PC-3 (cell line): ENCODE measurements around the gene TBX15. TPM values are rescaled to one million over a fixed set of nuclear protein-coding genes. Genes with fewer than 3 reads are reported as not detected.

Experiments used
- ATAC-seq: fragments of 200-7000 bp; cut with Tn5 transposase; 2 replicates; pipeline ENCODE4 v1.9.1; 2020; ENCODE audit warnings: mild to moderate bottlenecking, moderate library complexity
- BruUV-seq: library from RNA; stranded (reverse); fragments of 400-500 nt; replicated peaks from 2 replicates; lab custom pipeline; 2021; lab: Mats Ljungman, UMichigan
- CTCF ChIA-PET: fragments of 300-600 bp; sonication (Branson Sonifier 250); formaldehyde crosslinking; loops from one replicate; lab custom pipeline; 2022; ENCODE audit warnings: antibody characterized with exemption; lab: Charles Lee
- POLR2A ChIA-PET: fragments of 300-600 bp; sonication (Branson Sonifier 250); formaldehyde crosslinking; loops from one replicate; lab custom pipeline; 2022; ENCODE audit warnings: antibody characterized with exemption; ENCODE audit not compliant: unreplicated experiment; lab: Charles Lee
- DNase-seq: peaks from one replicate; pipeline ENCODE4 v3.0.0-alpha.2; 2015
- H2AFZ ChIP-seq: fragments of 300-600 bp; sonication (generic); 2 replicates; pipeline ENCODE4 v1.6.0; 2016; ENCODE audit warnings: antibody characterized with exemption, low read length
- H3F3A ChIP-seq: fragments of 300-600 bp; sonication (generic); one replicate; pipeline ENCODE4 v1.6.0; 2017; ENCODE audit warnings: antibody characterized with exemption, low read length, control low read depth, mild to moderate bottlenecking; ENCODE audit not compliant: unreplicated experiment
- H3K27ac ChIP-seq: fragments of 300-600 bp; sonication (generic); 2 replicates; pipeline ENCODE4 v1.5.1; 2016; ENCODE audit warnings: mild to moderate bottlenecking, low read length
- H3K27me3 ChIP-seq: fragments of 300-600 bp; sonication (generic); 2 replicates; pipeline ENCODE4 v1.6.1; 2016; ENCODE audit warnings: low read length, mixed read lengths
- H3K36me3 ChIP-seq: fragments of 300-600 bp; sonication (generic); 2 replicates; pipeline ENCODE4 v1.6.1; 2016; ENCODE audit warnings: low read depth, mixed run types, low read length, mixed read lengths
- H3K4me1 ChIP-seq: fragments of 300-600 bp; sonication (generic); 2 replicates; pipeline ENCODE4 v1.5.1; 2016; ENCODE audit warnings: low read length; ENCODE audit not compliant: insufficient read depth
- H3K4me2 ChIP-seq: fragments of 300-600 bp; sonication (generic); 2 replicates; pipeline ENCODE4 v1.6.0; 2016; ENCODE audit warnings: low read length
- H3K4me3 ChIP-seq: fragments of 300-600 bp; sonication (generic); 2 replicates; pipeline ENCODE4 v1.5.1; 2016; ENCODE audit warnings: mild to moderate bottlenecking, low read length, mixed read lengths
- H3K79me2 ChIP-seq: fragments of 300-600 bp; sonication (generic); 2 replicates; pipeline ENCODE4 v1.6.1; 2017; ENCODE audit warnings: low read length, mixed read lengths
- H3K9ac ChIP-seq: fragments of 300-600 bp; sonication (generic); 2 replicates; pipeline ENCODE4 v1.6.0; 2016; ENCODE audit warnings: mild to moderate bottlenecking, low read length
- H3K9me2 ChIP-seq: fragments of 300-600 bp; sonication (generic); replicated peaks from 2 replicates; pipeline ENCODE4 v1.6.1; 2016; ENCODE audit warnings: mixed run types, low read length, mixed read lengths
- H3K9me3 ChIP-seq: fragments of 300-600 bp; sonication (generic); 2 replicates; pipeline ENCODE4 v1.6.1; 2016; ENCODE audit warnings: low read length, mixed read lengths
- H4K20me1 ChIP-seq: fragments of 300-600 bp; sonication (generic); 2 replicates; pipeline ENCODE4 v1.6.1; 2016; ENCODE audit warnings: low read length, mixed read lengths
- CTCF ChIP-seq: fragments of 300-600 bp; sonication (generic); conservative IDR thresholded peaks from 2 replicates; pipeline ENCODE4 v1.5.1; 2017; ENCODE audit warnings: antibody characterized with exemption, low read depth, mild to moderate bottlenecking, low read length
- EZH2 ChIP-seq: fragments of 300-600 bp; sonication (generic); IDR thresholded peaks from one replicate; pipeline ENCODE4 v1.6.1; 2017; ENCODE audit warnings: antibody characterized with exemption, mild to moderate bottlenecking, low read length; ENCODE audit not compliant: unreplicated experiment
- EZH2phosphoT487 ChIP-seq: fragments of 300-600 bp; sonication (generic); IDR thresholded peaks from 2 replicates; pipeline ENCODE4 v1.6.1; 2018; ENCODE audit warnings: mild to moderate bottlenecking, antibody characterized with exemption, low read length, borderline replicate concordance
- intact Hi-C: fragments of 100-400 bp; cut with micrococcal nuclease; formaldehyde crosslinking; loops from 2 replicates; pipeline ENCODE4 v1.9.0; 2023
- total RNA-seq: library from RNA; depleted of rRNA; stranded (reverse); fragments of >200 nt; gene quantifications from 2 replicates; pipeline ENCODE4 v1.2.3, GENCODE V29; 2014

TBX15 gene
- total RNA-seq, 1 experiment from 2014 or later: 0.58 TPM

- H3F3A ChIP-seq: no peaks in the 10 kb centered on the region
- no TSS peak for BruUV-seq
- no peak overlapping the region for H3K4me3 ChIP-seq
- no peaks in the 10 kb centered on the region for H3K27me3 ChIP-seq
- ChIA-PET CTCF (no interaction called here), POLR2A (no interaction called here)
- DNase-seq (no peak), ATAC-seq (no peak)
- no peaks in the 10 kb centered on the region for H3K79me2 ChIP-seq
- no peaks in the 10 kb centered on the region for H4K20me1 ChIP-seq
- H2AFZ ChIP-seq: no peak overlapping the region
- TF ChIP-seq CTCF (no peak), EZH2 (no peak)
- H3K36me3 ChIP-seq: no peaks in the 10 kb centered on the region
- no peaks in the 10 kb centered on the region for H3K9me3 ChIP-seq
- no peak overlapping the region for H3K9ac ChIP-seq
- H3K4me1 ChIP-seq: no peaks in the 10 kb centered on the region
- no peak overlapping the region for H3K27ac ChIP-seq
- H3K9me2 ChIP-seq: no peaks in the 10 kb centered on the region
- H3K4me2 ChIP-seq: no peak overlapping the region
- intact Hi-C loops: no loop called here
Measured at GRCh38 chr1:118859999-118860398, 128.1 kb downstream of the TBX15 start.

GRCh38 chr1:118846443-118846842 lies 141.7 kb downstream of the TBX15 start:
- Histone ChIP-seq H3K4me2 (no peak overlapping the region), H3K4me3 (no peak overlapping the region), H3K9ac (no peak overlapping the region), H3F3A (no peaks in the 10 kb centered on the region), H3K36me3 (no peaks in the 10 kb centered on the region), H3K9me2 (no peaks in the 10 kb centered on the region), H3K9me3 (no peaks in the 10 kb centered on the region), H3K79me2 (no peaks in the 10 kb centered on the region), H3K4me1 (no peaks in the 10 kb centered on the region), H3K27ac (no peak overlapping the region), H2AFZ (no peak overlapping the region), H3K27me3 (no peaks in the 10 kb centered on the region), H4K20me1 (no peaks in the 10 kb centered on the region)
- ATAC-seq (no peak), DNase-seq (no peak)
- intact Hi-C loops: no loop called here
- BruUV-seq: no TSS peak
- POLR2A ChIA-PET: no interaction called here
- TF ChIP-seq EZH2phosphoT487 (no peak), EZH2 (no peak), CTCF (no peak)
- CTCF ChIA-PET: no interaction called here

- H3K4me3 ChIP-seq: no peak overlapping the region
- peak; percentile 11 for DNase-seq
- ChIA-PET CTCF (no interaction called here), POLR2A (no interaction called here)
- peak overlapping the region; percentile 23; the same call in 1 of the 2 replicates for H3K27ac ChIP-seq
- no peaks in the 10 kb centered on the region for H3K27me3 ChIP-seq
- H3F3A ChIP-seq: no peaks in the 10 kb centered on the region
- H3K79me2 ChIP-seq: no peaks in the 10 kb centered on the region
- intact Hi-C loops: no loop called here
- no peak; the same call in 1 of the 2 replicates for ATAC-seq
- H3K9me2 ChIP-seq: no peaks in the 10 kb centered on the region
- H2AFZ ChIP-seq: no peak overlapping the region
- no peaks in the 10 kb centered on the region for H4K20me1 ChIP-seq
- no peaks in the 10 kb centered on the region for H3K36me3 ChIP-seq
- no peak overlapping the region for H3K4me2 ChIP-seq
- no peaks in the 10 kb centered on the region for H3K9me3 ChIP-seq
- BruUV-seq: no TSS peak
- no peak overlapping the region for H3K9ac ChIP-seq
- no peak for TF ChIP-seq EZH2
- TF ChIP-seq CTCF: no peak
- TF ChIP-seq EZH2phosphoT487: no peak
- H3K4me1 ChIP-seq: no peaks in the 10 kb centered on the region
Measured at GRCh38 chr1:118842452-118843201, 145.5 kb downstream of the TBX15 start.
